Ascending aorta (tissue), 2 donors: ENCODE data around the gene ARID1B. TPM values are rescaled to one million over a fixed set of nuclear protein-coding genes. Genes with fewer than 3 reads are reported as not detected.

Experiments used
- DNase-seq, 2 donors: peaks; one replicate each; pipeline ENCODE4 v3.0.0-alpha.2; 2019; ENCODE audit warnings: low spot score in 2 of 2
- H3K27ac ChIP-seq, 2 donors: fragments of 200-600 bp; sonication (generic); one replicate each; pipeline ENCODE4 v1.5.1; 2016 to 2017; ENCODE audit warnings: mild to moderate bottlenecking in 1 of 2
- H3K27me3 ChIP-seq: fragments of 200-600 bp; sonication (generic); one replicate; pipeline ENCODE4 v1.5.1; 2017
- H3K36me3 ChIP-seq, 2 donors: fragments of 200-600 bp; sonication (generic); one replicate each; pipeline ENCODE4 v1.5.1; 2016
- H3K4me1 ChIP-seq, 2 donors: fragments of 200-600 bp; sonication (generic); one replicate each; pipeline ENCODE4 v1.5.1; 2016 to 2017; ENCODE audit warnings: mild to moderate bottlenecking in 1 of 2
- H3K4me3 ChIP-seq, 2 donors: fragments of 200-600 bp; sonication (generic); one replicate each; pipeline ENCODE4 v1.5.1; 2016 to 2017; ENCODE audit warnings: mild to moderate bottlenecking in 1 of 2
- H3K9me3 ChIP-seq, 2 donors: fragments of 200-600 bp; sonication (generic); one replicate each; pipeline ENCODE4 v1.5.1; 2016
- CTCF ChIP-seq, 3 experiments: fragments of 200-600 bp in 2 of 3; fragments of 450-650 bp in 1 of 3; sonication (generic) in 2 of 3; IDR thresholded peaks; one replicate each; pipeline ENCODE4 v1.5.1; 2016 to 2019; ENCODE audit warnings: antibody characterized with exemption in 3 of 3, mild to moderate bottlenecking in 1 of 3, moderate library complexity in 1 of 3
- intact Hi-C: fragments of 100-400 bp; cut with DNase I; formaldehyde crosslinking; loops from one replicate; pipeline ENCODE4 v1.15.1; 2023
- total RNA-seq: library from RNA; depleted of rRNA; stranded (reverse); fragments of >200 nt; gene quantifications from one replicate; pipeline ENCODE4 v1.1.0, GENCODE V29; 2016

ARID1B gene
- total RNA-seq, 1 donor from 2014 or later: 97.9 TPM

DNA sequence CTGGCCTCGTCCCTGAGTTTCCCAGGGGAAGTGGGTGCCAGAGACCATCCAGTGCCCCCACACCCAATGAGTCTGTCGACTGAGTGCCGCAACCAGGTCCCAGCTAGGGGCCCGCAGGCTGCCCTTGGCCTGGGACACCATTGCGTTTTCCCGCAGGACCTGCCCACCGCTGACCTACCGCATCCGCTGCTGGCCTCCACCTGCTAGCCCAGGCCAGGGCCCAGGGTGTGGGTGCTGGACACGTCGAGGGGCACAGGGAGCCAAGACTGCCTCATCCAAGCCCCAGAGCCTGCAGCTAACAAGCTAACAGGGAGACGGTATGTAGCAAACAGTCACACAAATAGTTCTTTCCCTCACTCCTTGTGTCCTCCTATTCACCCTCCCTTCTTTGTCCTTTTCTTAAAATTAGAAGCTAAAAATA is 448.4 kb downstream of the ARID1B start:
- Histone ChIP-seq H3K27me3 (no peaks in the 10 kb centered on the region), H3K4me3 (peak overlapping the region; percentile 20 to 27), H3K9me3 (no peaks in the 10 kb centered on the region), H3K4me1 (peaks cover 16 to 58% of the 10 kb centered on the region in 2 donors), H3K36me3 (no peaks in the 10 kb centered on the region), H3K27ac (peak overlapping the region; percentile 97 to 98)
- peak in 1 of 2 donors; percentile 82 for DNase-seq
- intact Hi-C loops: loop anchor here (2.0 kb wide), 1 partner anchor 13 kb away; no protein-coding TSS in a partner anchor
- TF ChIP-seq CTCF (IDR thresholded peaks at IDR 0.05): no peak

GRCh38 chr6:157226026-157226625 is 448.9 kb downstream of the ARID1B start:
- peaks cover 15 to 54% of the 10 kb centered on the region in 2 donors for H3K4me1 ChIP-seq
- H3K4me3 ChIP-seq: no peak overlapping the region
- no peak for TF ChIP-seq CTCF (IDR thresholded peaks at IDR 0.05)
- no peaks in the 10 kb centered on the region for H3K27me3 ChIP-seq
- peak overlapping the region; percentile 97 to 98 for H3K27ac ChIP-seq
- peak in 1 of 2 donors; percentile 87 for DNase-seq
- H3K9me3 ChIP-seq: no peaks in the 10 kb centered on the region
- intact Hi-C loops: no loop called here
- no peaks in the 10 kb centered on the region for H3K36me3 ChIP-seq

DNA sequence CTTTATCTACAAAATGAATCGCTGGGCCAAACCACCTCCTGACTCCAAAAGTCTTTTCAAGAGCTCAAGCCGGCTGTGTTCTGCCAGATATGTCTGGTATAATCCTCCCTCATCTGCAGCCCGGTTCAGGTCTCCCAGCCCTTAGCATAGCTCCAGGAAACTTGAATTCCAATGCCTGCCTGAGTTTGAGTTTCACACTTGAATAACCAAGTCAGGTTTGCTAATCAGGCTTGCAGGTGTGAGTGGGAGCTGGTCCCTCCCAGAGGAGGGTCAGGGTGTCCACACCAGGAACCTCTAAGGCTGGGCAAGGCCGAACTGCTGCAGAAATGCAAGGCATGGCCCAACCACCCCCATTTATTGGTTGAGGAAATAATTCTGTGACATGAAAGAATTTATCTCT is 449.6 kb downstream of the ARID1B start:
- Histone ChIP-seq H3K27me3 (no peaks in the 10 kb centered on the region), H3K9me3 (no peaks in the 10 kb centered on the region), H3K4me1 (peaks cover 11 to 49% of the 10 kb centered on the region in 2 donors), H3K4me3 (no peak overlapping the region), H3K36me3 (no peaks in the 10 kb centered on the region), H3K27ac (peak overlapping the region; percentile 97 to 98)
- TF ChIP-seq CTCF (IDR thresholded peaks at IDR 0.05): no peak
- DNase-seq: peak in 1 of 2 donors; percentile 69
- intact Hi-C loops: no loop called here

- H3K9me3 ChIP-seq: no peaks in the 10 kb centered on the region
- H3K27ac ChIP-seq: peak overlapping the region; percentile 97 to 98
- H3K36me3 ChIP-seq: no peaks in the 10 kb centered on the region
- peak in 1 of 2 donors; percentile 60 for DNase-seq
- H3K4me1 ChIP-seq: peaks cover 10 to 42% of the 10 kb centered on the region in 2 donors
- H3K27me3 ChIP-seq: no peaks in the 10 kb centered on the region
- intact Hi-C loops: no loop called here
- no peak for TF ChIP-seq CTCF (IDR thresholded peaks at IDR 0.05)
- no peak overlapping the region for H3K4me3 ChIP-seq
Measured at GRCh38 chr6:157227202-157228166, 450.3 kb downstream of the ARID1B start.

DNA sequence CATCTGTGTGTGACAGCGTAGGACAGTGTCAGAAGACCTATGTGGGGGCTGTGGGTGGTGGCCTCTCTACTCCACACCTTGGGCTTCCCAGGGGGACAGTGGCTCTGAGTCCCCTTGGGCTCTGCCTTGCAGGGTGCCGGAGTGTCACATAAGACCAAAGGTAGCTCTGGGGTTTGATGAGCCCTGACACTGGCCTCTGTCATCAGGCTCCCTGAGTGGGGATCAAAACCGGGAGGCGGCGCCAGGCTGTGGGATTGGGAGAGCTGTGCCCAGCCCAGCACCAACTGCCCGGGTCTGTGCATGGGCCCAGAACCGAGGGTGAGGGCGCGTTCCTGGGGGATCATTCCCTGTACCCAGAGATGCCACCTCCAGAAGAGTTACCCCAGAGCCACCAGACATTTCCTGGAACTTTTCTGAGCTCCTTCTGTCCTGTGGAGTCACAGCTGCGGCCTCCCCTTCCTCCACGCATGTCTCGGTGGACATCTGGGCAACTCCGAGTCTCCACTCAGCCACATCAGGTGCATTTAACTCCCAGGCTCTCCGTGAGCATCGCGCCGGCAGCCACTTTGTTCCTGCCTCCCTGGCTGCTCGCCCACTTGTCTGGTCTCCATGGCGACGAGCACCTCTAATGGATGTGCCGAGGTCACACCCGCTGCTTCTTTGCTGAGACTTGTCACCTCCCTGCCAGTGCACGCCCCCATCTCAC is 451.4 kb downstream of the ARID1B start:
- no peak for TF ChIP-seq CTCF (IDR thresholded peaks at IDR 0.05)
- H3K4me3 ChIP-seq: no peak overlapping the region
- H3K9me3 ChIP-seq: no peaks in the 10 kb centered on the region
- H3K27me3 ChIP-seq: no peaks in the 10 kb centered on the region
- peak in 1 of 2 donors; percentile 63 for DNase-seq
- peaks cover 10 to 32% of the 10 kb centered on the region in 2 donors for H3K4me1 ChIP-seq
- H3K27ac ChIP-seq: peak overlapping the region; percentile 74 to 81
- intact Hi-C loops: no loop called here
- no peaks in the 10 kb centered on the region for H3K36me3 ChIP-seq
